GM19397 (cell line): ENCODE measurements around the gene MAP3K5.

ENCODE experiments used
- ATAC-seq: cut with Tn5 transposase; IDR thresholded peaks from one replicate; pipeline ENCODE4 v1.9.1; 2021; ENCODE audit warnings: mild to moderate bottlenecking, moderate library complexity; ENCODE audit not compliant: unreplicated experiment

Gene MAP3K5

DNA sequence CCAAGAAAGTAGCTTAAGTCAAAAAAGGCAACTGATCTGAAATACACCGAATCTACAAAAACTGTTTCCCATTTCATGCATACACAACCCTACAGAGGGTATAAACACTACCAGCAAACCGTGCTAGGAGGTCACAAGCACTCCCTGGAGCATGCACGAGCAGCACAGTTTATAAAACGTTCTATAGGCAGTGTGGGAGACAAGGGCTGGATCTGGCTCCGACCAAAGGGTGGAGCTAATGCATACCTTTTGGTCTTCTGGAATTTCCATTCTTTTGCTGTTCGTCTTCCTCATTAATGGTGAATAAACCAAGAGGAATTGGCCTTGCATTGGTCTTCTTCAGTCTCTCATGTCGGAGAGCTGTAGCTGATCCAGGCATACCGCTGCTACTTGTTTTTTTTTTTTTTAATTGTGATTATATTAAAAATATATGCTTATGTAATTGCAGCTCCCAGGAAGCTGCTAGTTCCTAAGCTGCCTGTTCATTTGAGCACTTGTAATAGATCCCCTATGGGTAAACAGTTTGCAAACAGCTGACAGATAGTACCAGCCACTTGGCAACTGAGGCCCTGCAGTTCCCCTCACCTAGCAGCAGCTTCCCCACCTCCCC is 266.6 kb downstream of the MAP3K5 start:
- ATAC-seq: no peak

DNA sequence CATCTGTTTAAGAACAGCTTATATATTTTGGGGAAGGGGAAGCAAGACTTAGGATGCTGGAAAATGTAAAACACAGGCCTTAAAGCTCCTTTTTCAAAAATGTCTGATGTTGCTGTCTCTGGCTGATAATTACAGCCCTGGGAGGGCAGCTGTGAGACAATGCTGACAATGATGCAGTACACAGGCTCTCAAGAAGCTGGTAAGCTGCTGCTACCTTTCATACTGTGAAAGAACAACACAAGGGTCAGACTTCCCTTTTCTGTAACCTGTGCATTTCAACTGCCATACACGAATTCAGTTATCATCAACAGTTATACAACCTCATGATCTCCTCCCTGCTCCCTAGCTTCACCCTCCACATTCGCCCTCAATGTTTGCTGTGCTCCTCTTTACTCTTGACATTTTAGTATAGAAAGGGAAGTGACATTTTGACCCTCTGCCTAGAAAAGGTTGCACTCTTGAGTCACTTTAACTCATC is 267.3 kb downstream of the MAP3K5 start:
- no peak for ATAC-seq

DNA sequence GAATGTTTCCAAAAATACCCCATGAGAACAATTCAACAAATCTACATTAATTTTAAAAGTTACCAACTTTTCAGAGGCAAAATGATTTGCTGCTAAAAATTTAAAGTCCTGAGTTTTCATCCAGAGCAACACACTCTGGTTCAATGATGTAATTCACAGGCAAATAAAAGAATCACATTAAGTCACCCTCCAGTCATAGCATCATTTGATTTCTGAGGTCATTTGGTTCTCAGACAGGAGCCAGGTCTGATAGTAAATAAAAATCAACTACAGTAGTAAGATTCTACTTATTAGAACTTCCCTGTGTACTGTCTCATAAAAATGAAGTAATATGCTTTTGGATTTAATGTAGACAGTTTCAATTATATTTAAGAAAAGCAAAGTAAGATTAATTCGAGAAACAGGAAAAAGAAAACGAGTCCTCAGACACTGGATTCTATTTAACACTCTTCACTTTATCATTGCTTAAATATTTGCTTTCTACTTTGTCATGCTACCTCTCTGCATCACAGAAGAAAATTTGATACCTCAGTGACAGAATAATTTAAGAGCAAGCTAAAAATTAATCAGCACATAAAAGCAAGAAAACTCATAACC is 267.8 kb downstream of the MAP3K5 start:
- ATAC-seq: no peak

DNA sequence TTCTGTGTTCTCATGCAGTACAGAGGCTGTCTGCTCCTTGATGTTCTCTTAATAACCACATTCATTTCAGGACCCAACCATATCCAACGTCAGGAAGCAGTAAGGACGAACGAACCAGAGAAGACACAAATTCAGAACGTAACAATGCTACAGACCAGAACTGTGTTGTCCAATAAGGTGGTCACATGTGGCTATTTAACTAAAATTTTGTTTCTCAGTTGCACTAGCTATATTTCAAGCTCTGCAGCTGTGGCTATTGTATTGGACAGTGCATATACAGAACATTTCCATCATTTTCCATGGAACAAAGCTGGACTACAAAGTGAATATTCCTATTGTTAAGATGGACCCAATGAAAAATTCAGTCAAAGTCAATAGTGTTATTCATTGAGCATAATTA is 269.1 kb downstream of the MAP3K5 start:
- ATAC-seq: no peak

DNA sequence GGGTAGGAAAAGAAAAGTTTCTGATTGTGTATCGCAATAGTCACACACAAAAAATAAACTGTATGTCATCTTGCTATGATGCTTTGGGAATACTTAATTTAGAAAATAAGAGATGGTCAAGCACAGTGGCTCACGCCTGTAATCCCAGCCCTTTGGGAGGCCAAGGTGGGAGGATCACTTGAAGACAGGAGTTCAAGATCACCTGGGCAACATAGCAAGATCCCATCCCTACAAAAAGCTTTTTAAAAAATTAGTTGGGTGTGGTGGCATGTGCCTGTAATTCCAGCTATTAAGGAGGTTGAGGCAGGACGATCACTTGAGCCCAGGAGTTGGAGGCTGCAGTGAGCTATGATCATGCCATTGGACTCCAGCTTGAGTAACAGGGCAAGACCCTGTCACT is 269.6 kb downstream of the MAP3K5 start:
- ATAC-seq: no peak

DNA sequence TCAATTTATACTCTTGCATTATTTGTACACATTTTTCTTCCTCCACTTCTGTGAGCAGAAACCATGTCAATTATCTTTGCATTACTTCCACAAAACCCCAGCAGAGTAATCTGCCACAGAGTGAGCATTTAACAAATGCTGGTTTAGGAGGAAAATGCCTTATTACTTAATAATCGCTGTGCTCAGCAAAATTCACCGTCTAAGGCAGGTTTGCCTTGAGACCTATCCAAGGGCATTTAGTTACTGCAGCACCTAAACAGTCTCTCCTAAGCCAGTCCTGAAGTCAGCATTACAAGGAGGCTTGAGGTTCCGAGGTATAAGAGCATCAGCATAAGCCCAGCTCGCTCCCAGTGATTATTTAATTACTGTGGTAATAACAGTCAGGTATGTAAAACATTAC is 270.4 kb downstream of the MAP3K5 start:
- ATAC-seq: no peak

DNA sequence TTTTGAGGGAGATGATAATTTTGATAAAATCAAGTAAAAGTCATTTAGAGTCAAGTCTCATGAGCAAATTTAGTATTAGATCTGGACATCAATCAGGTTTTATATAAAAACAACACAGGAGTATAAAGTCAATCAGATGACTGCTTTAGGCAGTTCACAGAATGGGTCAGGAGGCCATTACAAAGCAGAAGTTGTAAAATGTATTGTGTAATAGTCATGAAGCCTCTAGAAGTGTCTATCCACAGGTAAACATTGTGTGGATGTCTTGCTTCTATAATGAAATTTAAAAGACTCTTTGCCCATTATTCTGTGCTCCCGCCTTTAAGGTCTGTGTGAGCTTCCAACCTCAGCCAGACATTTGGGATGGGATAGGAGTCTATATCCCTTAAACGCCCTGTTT is 270.9 kb downstream of the MAP3K5 start:
- no peak for ATAC-seq

DNA sequence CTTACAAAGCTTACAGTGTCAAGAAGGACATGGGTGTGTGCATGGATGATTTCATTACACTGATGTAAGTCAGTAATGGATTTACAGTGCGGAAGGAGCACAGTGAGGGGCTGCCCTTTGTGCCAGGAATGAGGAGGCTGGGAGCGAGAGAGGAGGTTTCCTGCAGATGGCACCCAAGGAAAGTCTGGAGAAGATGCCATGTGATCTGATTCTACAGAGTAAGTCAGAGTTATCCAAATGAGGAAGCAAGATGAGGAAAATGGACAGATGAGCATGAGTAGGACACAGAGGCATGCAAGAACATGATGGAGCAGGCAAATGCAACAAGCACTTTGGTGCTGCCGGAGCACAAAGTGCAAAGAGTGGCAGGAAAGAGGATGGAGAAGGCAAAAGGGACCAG is 271.8 kb downstream of the MAP3K5 start:
- ATAC-seq: no peak

DNA sequence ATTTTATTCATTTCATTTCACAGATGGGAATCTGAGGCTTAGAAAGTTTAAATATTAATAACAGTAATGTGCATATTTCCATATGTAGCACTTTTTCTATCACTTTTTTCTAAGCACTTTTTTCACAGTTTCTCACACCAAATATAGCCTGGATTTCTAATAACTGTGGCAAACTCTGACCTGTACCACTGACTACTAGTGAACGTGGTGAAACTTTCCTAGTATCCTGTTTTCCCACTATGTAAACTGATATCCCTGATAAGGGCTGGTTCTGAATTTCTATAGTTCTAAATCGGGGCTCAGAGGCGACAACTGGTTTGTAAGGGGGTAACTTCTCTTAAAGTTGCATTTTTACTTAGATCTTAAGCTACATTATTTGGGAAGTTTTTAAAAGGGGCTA is 274.7 kb downstream of the MAP3K5 start:
- no peak for ATAC-seq

DNA sequence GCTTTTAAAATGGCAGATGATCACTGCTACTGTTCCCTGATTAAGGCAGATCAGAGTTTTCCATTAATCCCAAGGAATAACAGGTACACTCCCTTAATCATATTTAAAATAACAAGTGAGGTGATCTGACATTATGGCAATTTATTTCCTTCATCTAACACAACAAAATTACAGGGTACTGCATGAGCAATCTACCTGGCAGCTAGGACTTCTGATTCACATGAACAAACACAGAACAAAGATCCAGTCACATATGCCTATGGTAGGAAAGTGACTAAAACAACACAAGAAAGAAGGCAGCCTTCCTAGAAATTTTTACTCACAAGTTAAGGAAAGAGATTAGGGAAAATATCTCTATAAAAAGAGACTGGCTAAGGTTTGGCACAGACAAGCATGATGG is 275.3 kb downstream of the MAP3K5 start:
- ATAC-seq: no peak

DNA sequence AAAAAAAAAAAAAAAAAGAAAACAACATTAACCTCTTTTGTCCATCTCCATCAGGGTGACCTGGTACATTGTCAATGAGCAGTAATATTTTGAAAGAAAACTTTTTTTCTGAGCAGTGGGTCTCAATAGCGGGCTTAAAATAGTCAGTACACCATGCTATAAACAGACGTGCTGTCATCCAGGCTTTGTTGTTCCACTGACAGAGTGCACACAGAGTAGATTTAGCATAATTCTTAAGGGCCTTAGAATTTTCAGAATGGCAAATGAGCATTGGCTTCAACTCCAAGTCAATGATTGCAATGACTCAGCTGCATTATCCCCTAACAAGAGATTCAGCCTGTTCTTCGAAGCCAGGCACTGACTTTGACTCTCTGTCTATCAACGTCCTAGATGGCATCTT is 277.7 kb downstream of the MAP3K5 start:
- no peak for ATAC-seq

DNA sequence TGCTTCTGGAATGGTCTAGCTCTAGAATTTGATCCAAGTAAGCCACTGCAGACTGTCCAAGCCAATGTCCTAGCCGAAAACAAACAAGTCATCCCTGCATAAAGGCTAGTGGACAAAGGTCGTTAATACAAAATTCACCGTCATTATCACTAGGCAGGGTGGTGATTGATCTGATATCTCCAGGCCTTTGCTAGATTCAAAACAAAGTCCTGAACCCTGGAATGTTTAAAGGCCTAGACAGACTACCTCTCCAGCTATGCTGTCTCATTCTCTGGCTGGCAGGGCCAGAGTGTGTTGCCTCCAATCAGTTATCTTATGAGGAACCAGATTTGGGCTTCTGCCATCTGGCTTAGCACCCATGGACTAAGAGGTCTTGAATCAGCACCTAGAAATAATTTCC is 280.4 kb downstream of the MAP3K5 start:
- no peak for ATAC-seq

DNA sequence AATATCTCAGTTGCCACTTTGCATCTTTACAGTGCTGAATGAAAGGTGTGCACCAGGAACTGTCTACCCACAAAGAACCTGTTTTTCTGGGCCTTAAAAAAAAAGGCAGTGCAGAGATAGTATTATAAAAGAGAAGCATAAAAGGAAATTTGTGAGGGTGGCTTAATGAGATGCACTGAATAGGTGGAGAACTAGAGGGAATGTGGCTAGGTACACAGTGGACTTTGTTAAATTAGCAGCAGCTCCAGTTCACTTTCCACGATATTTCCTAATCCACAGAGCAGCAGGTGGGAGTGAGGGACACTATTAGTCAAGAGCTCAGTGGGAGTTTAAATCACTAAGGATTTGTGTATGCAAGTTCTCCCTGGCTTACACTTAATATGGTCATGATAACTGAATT is 280.9 kb downstream of the MAP3K5 start:
- ATAC-seq: no peak

DNA sequence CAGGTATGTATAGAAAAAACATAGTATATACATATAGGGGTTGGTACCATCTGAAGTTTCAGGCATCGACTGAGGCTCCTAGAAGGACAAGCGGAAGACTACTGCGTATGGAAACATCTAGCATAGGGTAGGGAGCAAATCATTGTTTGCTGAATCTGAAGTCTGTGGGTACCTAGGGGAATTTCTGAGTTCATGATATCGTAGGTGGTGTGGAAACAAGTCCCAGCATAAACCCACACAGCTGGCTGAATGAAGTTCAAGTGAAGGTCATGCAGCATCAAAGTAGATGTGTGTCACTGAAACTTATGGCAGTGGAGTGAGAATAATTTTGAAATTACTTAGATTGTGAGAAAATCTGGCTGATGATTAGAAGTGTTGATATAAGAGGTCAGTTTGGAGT is 281.5 kb downstream of the MAP3K5 start:
- no peak for ATAC-seq

DNA sequence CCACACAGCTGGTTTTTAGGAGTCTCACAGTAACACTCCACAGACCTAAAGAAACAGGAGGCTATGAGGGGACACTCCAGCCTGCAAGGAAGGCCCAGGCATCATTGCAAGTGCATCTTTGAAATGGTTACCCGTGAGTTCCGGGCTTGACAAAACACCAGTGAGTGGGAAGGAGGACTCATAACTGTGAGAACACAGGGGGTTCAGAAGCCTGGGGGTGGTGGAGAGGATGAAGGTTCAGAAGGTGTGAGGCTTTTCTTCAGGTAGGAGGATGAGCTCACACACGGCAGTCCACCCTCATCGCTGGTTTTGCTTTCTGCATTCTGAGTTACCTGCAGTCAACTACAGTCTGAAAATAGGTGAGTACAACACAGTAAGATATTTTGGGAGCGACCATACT is 282.0 kb downstream of the MAP3K5 start:
- ATAC-seq: no peak

DNA sequence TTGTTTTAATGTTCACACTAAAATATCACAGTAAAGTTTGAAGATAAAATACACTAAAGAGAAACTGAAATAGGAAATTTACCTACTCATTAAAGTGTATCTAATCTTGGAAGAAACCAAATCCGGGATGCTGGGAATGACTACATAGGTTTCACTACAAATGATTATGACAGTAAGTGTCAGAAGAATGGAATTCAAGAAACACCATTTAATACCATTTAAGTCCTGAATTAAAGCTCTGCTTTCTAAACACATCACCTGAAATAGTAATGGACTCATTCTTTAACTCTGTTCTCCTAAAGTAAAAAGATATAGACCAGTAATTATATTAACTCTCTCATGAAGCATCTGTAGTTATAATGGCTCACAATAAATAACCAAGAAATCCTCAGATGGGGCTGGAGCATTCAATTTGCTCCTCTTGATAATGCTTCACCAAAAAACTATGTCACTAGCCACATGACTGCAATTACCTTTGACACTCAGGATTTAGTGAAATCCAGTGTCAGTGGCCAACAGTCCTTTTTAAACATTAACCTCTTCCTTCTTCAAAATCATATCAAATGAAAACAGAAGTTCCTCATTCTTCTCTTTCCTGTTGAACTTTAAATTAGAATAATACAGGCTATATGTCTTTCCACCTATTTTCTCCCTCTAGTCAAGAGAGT is 283.4 kb downstream of the MAP3K5 start:
- no peak for ATAC-seq
